SK-N-SH treated with all-trans-retinoic acid at 6 μM for 48 hours (cell line): ENCODE data around the gene OR4C45.

Experiments used
- ATAC-seq: fragments of 200-7000 bp; cut with Tn5 transposase; 3 replicates; pipeline ENCODE4 v1.9.1; 2020; ENCODE audit warnings: mild to moderate bottlenecking, moderate library complexity
- ARNTL ChIP-seq: fragments of 450-650 bp; formaldehyde crosslinking; IDR thresholded peaks from 2 replicates; pipeline ENCODE4 v1.5.0; 2020; ENCODE audit warnings: low read depth, mild to moderate bottlenecking, moderate library complexity, borderline replicate concordance
- BACH2 ChIP-seq: fragments of 250-450 bp; sonication (Bioruptor Pico); IDR thresholded peaks from 2 replicates; pipeline ENCODE4 v1.9.0; 2021; ENCODE audit warnings: mild to moderate bottlenecking, borderline replicate concordance
- CSDC2 ChIP-seq: fragments of 250-450 bp; sonication (Bioruptor Pico); IDR thresholded peaks from 2 replicates; pipeline ENCODE4 v1.5.0; 2020; ENCODE audit warnings: mild to moderate bottlenecking, moderate library complexity
- CSRNP3 ChIP-seq: fragments of 250-450 bp; sonication (Bioruptor Pico); IDR thresholded peaks from 2 replicates; pipeline ENCODE4 v1.5.1; 2021; ENCODE audit warnings: mild to moderate bottlenecking, moderate library complexity
- ESRRG ChIP-seq: fragments of 250-450 bp; sonication (Bioruptor Pico); IDR thresholded peaks from 2 replicates; pipeline ENCODE4 v1.6.1; 2021; ENCODE audit warnings: mild to moderate bottlenecking
- GLIS3 ChIP-seq: fragments of 250-450 bp; sonication (Bioruptor Pico); IDR thresholded peaks from 2 replicates; pipeline ENCODE4 v1.5.0; 2020; ENCODE audit warnings: mild to moderate bottlenecking, moderate library complexity
- ISL1 ChIP-seq: fragments of 250-450 bp; sonication (Bioruptor Pico); IDR thresholded peaks from 2 replicates; pipeline ENCODE4 v2.1.2; 2022; ENCODE audit warnings: mild to moderate bottlenecking, moderate library complexity
- OSR1 ChIP-seq: fragments of 250-450 bp; sonication (Bioruptor Pico); IDR thresholded peaks from 2 replicates; pipeline ENCODE4 v1.8.0; 2022; ENCODE audit warnings: moderate library complexity, mild to moderate bottlenecking, inconsistent platforms
- POU6F1 ChIP-seq: fragments of 250-450 bp; sonication (Bioruptor Pico); IDR thresholded peaks from 2 replicates; pipeline ENCODE4 v1.8.0; 2021; ENCODE audit warnings: low read depth, mild to moderate bottlenecking, moderate library complexity, borderline replicate concordance
- PPARA ChIP-seq: fragments of 250-450 bp; sonication (Bioruptor Pico); IDR thresholded peaks from 2 replicates; pipeline ENCODE4 v1.5.0; 2020; ENCODE audit warnings: mild to moderate bottlenecking, borderline replicate concordance
- RARB ChIP-seq: fragments of 250-450 bp; sonication (Bioruptor Pico); IDR thresholded peaks from 2 replicates; pipeline ENCODE4 v1.8.0; 2021; ENCODE audit warnings: mild to moderate bottlenecking, moderate library complexity
- SNAI2 ChIP-seq: fragments of 250-450 bp; sonication (Bioruptor Pico); IDR thresholded peaks from 2 replicates; pipeline ENCODE4 v1.5.0; 2020; ENCODE audit warnings: mild to moderate bottlenecking, moderate library complexity
- TCF4 ChIP-seq: fragments of 250-450 bp; sonication (Bioruptor Pico); IDR thresholded peaks from 2 replicates; pipeline ENCODE4 v1.8.0; 2021; ENCODE audit warnings: mild to moderate bottlenecking, moderate library complexity, borderline replicate concordance
- TOX ChIP-seq: fragments of 250-450 bp; sonication (Bioruptor Pico); IDR thresholded peaks from 2 replicates; pipeline ENCODE4 v1.8.0; 2021; ENCODE audit warnings: mild to moderate bottlenecking, moderate library complexity, borderline replicate concordance
- TSHZ2 ChIP-seq: fragments of 250-450 bp; sonication (Bioruptor Pico); IDR thresholded peaks from 2 replicates; pipeline ENCODE4 v1.5.0; 2020; ENCODE audit warnings: mild to moderate bottlenecking, moderate library complexity
- ZC3H10 ChIP-seq: fragments of 250-450 bp; sonication (Bioruptor Pico); IDR thresholded peaks from 2 replicates; pipeline ENCODE4 v1.5.1; 2021; ENCODE audit warnings: mild to moderate bottlenecking, moderate library complexity
- ZNF565 ChIP-seq: fragments of 450-650 bp; formaldehyde crosslinking; conservative IDR thresholded peaks from 2 replicates; pipeline ENCODE4 v1.5.0; 2020; ENCODE audit warnings: low read depth, mild to moderate bottlenecking, moderate library complexity
- ZNF70 ChIP-seq: fragments of 450-650 bp; formaldehyde crosslinking; IDR thresholded peaks from 2 replicates; pipeline ENCODE4 v1.5.0; 2020; ENCODE audit warnings: mild to moderate bottlenecking, moderate library complexity
- ZNF8 ChIP-seq: fragments of 450-650 bp; formaldehyde crosslinking; IDR thresholded peaks from 2 replicates; pipeline ENCODE4 v1.5.0; 2020; ENCODE audit warnings: mild to moderate bottlenecking, moderate library complexity
- TF ChIP-seq, protein P1 (sequence below): fragments of 250-450 bp; sonication (Bioruptor Pico); IDR thresholded peaks from 2 replicates; pipeline ENCODE4 v1.5.1; 2020; ENCODE audit warnings: low read depth, mild to moderate bottlenecking, moderate library complexity

OR4C45 gene

GRCh38 chr11:50070389-50070788 is 37.7 kb downstream of the OR4C45 start:
- TF ChIP-seq ZC3H10 (CRISPR knock-in tag) (no peak), ZNF8 (CRISPR knock-in tag) (no peak)
- TF ChIP-seq, all 23 proteins: peak for 0
- ATAC-seq: no peak

GRCh38 chr11:50071584-50072225 is 39.0 kb downstream of the OR4C45 start:
- ATAC-seq: no peak
- TF ChIP-seq CSDC2 (CRISPR knock-in tag): no peak
- TF ChIP-seq TSHZ2 (CRISPR knock-in tag): no peak
- no peak for TF ChIP-seq ZC3H10 (CRISPR knock-in tag)
- no peak for TF ChIP-seq ARNTL (CRISPR knock-in tag)
- TF ChIP-seq ZNF8 (CRISPR knock-in tag): no peak
- no peak for TF ChIP-seq POU6F1
- no peak for TF ChIP-seq OSR1
- no peak for TF ChIP-seq ZNF70
- TF ChIP-seq SNAI2 (CRISPR knock-in tag): no peak
- TF ChIP-seq CSRNP3 (CRISPR knock-in tag): no peak
- no peak for TF ChIP-seq BACH2 (CRISPR knock-in tag)
- no peak for TF ChIP-seq TOX (CRISPR knock-in tag)
- no peak for TF ChIP-seq TCF4 (CRISPR knock-in tag)
- TF ChIP-seq, protein P1, sequence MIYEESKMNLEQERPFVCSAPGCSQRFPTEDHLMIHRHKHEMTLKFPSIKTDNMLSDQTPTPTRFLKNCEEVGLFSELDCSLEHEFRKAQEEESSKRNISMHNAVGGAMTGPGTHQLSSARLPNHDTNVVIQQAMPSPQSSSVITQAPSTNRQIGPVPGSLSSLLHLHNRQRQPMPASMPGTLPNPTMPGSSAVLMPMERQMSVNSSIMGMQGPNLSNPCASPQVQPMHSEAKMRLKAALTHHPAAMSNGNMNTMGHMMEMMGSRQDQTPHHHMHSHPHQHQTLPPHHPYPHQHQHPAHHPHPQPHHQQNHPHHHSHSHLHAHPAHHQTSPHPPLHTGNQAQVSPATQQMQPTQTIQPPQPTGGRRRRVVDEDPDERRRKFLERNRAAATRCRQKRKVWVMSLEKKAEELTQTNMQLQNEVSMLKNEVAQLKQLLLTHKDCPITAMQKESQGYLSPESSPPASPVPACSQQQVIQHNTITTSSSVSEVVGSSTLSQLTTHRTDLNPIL (CRISPR knock-in tag): no peak
- no peak for TF ChIP-seq PPARA (CRISPR knock-in tag)
- no peak for TF ChIP-seq GLIS3 (CRISPR knock-in tag)
- TF ChIP-seq ZNF565: no peak
- no peak for TF ChIP-seq ISL1
- no peak for TF ChIP-seq RARB (CRISPR knock-in tag)
- no peak for TF ChIP-seq ESRRG (CRISPR knock-in tag)
- TF ChIP-seq, all 23 proteins: peak for 0

GRCh38 chr11:50072226-50073112 is 39.8 kb downstream of the OR4C45 start:
- TF ChIP-seq ZNF565 (no peak), GLIS3 (CRISPR knock-in tag) (no peak), ZNF70 (no peak), BACH2 (CRISPR knock-in tag) (no peak), PPARA (CRISPR knock-in tag) (no peak), OSR1 (no peak), ZC3H10 (CRISPR knock-in tag) (no peak)
- no peak; the same call in 2 of the 3 replicates for ATAC-seq
